HuH-7.5 (cell line): ENCODE results near the gene BBS9.

Experiments
- DNase-seq: peaks from one replicate; pipeline ENCODE4 v3.0.0; 2011; ENCODE audit warnings: low spot score

BBS9 gene

DNA sequence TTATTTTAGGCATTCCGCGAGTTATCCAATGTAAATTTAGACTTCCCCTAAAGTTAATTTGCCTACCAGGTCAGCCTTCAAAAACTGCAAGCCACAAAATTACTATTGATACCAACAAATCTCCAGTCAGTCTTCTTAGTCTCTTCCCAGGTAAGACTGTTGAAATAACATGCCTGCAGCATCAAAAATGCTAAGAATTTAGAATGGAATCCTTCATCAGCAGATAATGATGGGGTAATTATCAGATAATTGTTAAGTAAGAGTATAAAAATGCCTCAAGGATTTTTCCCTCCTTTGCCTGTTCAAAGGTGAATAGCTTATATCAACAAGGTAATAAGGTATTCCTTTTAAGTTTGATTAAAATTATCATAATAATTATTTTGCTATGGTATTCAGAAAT lies 228.5 kb downstream of the BBS9 start:
- DNase-seq, result no peak

- DNase-seq, result no peak
These were observed 240.5 kb downstream of the BBS9 start for GRCh38 chr7:33369888-33370287.

DNA sequence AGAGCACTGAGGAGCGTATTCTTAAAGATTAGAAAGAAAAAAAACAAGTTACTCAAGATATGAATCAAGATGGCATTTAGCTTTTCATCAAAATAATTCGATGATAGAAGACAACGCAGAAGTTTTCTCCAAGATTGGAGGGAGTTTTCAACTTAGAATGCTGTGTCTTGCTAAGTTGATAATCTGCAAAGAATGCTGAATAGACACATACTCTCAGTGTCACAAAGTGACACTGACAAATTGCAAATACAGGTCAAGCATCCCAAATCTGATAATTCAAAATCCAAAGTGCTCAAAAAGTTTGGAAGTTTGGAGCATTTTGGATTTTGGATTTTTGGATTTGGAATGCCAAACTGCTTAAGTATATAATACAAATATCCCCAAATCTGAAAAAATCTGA lies 243.8 kb downstream of the BBS9 start:
- DNase-seq, result no peak

- DNase-seq, result no peak
These were observed 250.6 kb downstream of the BBS9 start for GRCh38 chr7:33379891-33380525.

DNA sequence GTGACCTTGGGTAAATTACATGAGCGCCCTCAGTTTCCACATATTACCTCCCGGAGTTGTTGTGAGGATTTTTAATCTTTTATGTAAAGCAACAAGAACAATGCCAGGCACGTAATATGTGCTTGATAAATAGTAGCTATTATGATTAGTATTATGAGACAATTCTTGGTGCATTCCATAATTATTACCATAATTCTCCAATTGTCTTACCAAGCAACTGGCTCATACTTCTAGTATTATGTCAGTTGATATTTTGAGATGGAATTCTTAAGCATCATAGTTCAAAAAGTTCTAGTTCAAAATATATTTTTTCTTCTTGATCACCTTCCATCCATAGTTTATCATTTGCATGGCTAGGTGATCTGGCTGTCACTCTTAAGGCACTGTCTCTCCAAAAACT lies 259.0 kb downstream of the BBS9 start:
- no peak for DNase-seq

- no peak for DNase-seq
These were observed 262.8 kb downstream of the BBS9 start for GRCh38 chr7:33392148-33392547.

DNA sequence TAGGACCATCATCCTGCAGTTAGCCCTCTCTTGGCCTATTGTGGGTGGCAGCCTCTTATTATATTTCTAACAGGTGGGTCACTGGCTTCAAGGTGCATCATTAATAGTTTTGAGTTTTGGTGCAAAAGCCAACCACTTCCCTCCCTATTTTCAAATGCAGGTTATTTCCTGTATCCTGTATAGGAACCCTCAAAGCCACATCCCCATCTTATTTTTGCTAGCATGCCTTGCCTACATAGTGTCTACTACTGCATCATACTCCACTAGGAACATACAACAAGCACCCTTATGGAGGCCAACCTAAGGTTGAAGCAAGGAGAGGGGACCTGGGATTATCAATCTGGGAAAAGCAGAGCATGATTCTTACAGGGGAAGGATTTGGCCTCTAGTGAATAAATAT lies 264.4 kb downstream of the BBS9 start:
- no peak for DNase-seq

DNA sequence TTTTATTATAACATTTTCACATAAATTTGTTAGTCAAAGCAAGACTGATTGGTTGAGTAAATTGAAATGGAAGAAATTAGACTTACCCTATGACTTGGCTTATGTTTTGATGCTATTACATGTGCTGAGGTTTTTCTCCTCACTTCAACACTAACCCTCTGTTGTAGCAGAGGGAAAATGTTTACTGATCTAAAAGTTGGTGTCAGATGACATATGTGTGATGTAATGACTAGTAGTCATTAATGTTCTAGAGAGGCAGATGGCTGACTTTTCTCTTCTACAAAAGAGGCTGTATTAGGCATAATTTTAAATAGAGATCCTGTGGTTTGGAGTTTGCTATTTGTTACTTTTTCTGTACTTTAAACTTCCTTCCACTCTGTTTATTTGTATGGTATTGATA lies 266.0 kb downstream of the BBS9 start:
- no peak for DNase-seq

- DNase-seq, result no peak
These were observed 270.3 kb downstream of the BBS9 start for GRCh38 chr7:33399528-33400213.

- no peak for DNase-seq
These were observed 270.8 kb downstream of the BBS9 start for GRCh38 chr7:33400214-33400538.

DNA sequence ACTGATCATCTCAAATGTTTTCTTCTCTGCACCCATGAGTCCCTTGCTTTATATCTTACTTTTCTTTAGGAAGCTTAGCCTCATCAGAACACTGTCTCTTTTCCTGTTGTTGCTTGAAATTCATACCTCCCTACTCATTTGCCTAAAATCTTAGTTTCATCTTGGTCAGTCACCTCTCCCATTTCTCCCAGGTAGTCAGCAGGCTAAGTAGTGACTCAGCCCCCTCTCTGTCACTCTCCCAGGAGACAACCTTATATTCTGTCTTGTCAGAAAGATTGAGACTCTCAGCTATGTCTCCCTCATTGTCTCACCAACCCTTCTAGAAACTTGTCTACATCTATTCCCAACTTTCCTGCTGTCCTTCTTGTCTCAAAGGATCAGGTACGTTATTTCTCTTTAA lies 280.9 kb downstream of the BBS9 start:
- DNase-seq, result no peak

- no peak for DNase-seq
These were observed 281.7 kb downstream of the BBS9 start for GRCh38 chr7:33411020-33411419.

DNA sequence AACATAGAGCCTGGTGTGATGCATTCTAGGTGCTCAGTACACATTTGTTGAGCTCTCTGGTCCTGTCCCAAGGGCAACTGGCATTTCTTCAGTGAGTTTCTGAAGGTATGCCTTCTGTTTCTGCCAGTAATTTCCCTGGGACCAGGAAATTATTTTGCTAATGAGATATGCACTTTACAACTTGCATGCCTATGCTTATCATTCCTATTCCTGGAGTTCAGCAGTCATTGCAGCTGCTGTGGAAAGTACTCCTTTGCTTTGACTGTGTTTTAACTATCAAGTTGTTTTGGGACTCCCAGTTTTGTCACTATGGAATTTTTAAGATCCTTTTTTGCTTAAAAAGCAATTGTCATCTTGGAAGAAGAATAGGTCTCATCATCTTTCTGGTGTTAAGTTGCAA lies 283.0 kb downstream of the BBS9 start:
- DNase-seq, result no peak

DNA sequence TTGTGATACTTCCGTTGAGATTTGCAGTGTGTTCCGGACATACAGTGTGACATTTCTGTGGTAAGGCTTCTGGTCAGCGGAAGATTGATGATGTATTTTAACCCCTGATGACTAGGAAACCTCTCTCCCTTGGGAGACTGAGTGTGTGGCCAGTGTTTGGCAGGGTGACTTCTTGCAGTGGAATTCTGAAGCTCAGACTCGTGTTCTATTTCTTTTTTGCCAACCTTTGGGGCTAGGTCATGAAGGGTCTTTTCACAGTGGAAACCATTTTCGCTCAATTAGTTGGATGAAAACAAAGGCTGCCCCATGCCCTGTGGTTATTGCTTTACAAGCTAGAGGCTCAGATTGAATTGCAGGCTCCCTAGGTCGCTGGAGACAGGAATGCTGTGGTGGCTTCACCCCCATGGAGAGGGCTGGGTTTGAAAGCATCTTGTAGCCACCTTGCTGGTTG lies 288.9 kb downstream of the BBS9 start:
- no peak for DNase-seq

- DNase-seq, result no peak
These were observed 291.1 kb downstream of the BBS9 start for GRCh38 chr7:33420311-33420940.

- DNase-seq, result no peak
These were observed 292.1 kb downstream of the BBS9 start for GRCh38 chr7:33421429-33421828.

DNA sequence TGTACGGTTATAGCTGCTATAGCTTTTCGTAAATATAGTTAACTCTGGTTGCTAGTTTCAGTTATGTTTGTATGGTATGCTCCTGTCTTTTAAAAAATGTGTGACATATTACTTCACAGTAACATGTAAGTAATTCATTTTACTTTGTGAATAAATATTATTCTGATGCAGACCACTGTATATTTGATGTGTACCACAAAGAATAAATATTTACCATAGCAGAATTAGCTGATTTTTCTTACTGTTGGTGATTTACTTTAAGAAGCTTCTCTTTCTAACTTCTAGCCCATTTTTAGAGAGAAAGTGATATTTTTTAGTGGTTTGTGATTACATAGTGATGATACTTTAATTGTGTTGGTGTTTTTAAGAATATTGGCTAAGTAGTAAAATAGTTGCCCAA lies 292.8 kb downstream of the BBS9 start:
- DNase-seq, result no peak

DNA sequence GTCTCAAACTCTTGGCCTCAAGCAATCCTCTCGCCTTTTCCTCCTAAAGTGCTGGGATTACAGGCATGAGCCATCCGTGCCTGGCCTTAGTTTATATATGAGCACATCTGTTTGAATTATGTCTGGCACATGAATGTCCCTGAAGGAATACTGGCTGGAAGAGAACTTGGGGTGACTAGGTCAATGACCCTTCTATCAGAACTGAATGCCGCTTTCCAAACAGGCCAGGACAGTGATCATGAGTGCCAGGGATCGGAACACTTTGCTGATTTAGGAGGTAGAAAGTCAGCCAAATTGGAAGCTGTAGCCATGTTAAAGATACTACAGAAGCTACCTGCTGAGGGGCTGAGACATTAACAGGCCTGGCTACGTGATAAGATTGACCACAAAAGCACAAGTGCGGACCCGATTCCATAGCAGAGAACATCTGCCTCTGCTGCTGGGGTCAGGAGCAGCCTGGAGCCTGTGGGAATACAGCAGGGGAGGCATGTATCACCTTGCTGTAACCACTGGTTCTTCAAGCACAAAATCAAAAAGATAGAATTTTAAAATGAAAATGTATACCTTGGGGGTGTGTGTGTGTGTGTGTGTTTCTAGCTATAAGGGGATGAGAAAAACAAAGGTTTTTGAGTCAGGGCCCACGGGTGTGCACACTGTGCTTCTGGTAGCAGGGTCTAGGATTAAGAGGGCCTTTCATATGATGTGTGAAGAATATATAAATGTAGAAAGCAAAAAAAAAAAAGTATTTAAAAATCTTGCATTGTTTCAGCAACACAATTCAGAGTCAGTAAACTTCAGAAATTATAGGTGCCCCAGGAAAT lies 293.7 kb downstream of the BBS9 start:
- DNase-seq, result no peak

DNA sequence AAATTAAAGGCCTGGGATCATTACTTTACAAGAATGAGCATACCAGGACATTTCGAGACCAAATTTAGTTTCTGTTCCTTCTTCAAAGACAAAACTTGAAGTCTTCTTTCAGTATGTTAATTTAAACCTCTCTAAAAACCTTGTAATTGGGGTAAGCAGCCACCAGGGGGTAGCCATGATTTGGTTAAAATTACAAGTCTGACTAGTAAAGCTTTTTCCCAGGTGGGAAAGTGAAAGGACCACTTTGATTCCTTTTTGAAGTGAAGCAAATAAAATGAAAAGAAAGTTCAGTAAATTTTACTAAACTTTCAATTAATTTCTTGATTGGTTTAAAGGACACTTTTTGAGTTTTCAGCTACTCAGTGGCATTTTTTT lies 294.3 kb downstream of the BBS9 start:
- peak; percentile 9 for DNase-seq

DNA sequence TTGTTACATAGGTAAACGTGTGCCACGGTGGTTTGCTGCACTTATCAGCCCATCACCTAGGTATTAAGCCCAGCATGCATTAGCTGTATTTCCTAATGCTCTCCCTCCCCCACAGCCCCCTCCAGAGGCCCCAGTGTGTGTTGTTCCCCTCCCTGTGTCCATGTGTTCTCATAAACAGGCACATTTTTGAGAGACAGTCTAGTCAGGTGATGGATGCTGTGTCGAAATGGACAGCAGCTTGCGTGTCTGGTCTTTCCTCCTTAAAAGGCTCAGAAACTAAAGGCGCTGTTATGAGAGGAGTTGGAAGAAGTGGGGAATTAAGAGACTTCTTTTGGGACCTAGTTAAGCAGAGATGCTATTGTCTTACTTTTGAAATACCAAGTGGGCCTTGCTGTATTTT lies 296.0 kb downstream of the BBS9 start:
- DNase-seq, result no peak

DNA sequence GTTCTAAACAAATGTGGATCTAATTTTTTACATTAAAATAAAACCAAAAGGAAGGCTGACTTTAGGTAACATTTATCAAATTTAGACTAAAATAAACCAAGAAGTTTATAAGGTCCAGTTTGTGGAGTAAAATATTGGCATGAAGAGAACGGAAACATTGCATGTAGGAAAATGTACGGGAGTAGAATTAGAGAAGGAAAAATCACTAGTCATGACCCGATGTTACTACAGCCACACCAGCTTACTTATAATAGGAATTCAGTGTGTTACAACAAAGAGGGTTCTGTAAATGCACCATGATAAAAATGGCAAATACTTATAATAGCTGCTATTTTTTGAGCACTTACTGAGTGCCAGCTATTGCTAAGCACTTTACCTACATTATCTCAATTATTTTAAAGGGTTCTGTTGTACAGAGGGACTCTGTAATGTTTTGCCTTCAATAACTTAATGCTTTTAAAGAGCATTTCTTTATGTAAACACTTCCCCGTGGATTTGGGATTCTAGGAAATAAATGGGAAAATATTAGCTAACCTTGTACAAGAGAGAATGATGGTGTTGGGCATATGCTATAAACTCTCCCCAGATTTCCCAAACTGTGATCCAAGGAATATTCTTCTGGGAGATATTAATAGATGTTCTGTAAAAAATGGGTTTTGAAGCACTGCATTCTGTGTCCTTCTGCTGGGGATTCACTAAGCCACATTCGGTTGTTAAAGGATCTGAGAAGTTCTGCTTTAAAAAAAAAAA lies 296.7 kb downstream of the BBS9 start:
- no peak for DNase-seq

GRCh38 chr7:33428415-33428814 lies 299.1 kb downstream of the BBS9 start:
- DNase-seq, result no peak
